ENCODE results near the gene MAGEL2. TPM values are rescaled to one million over a fixed set of nuclear protein-coding genes. Genes with fewer than 3 reads are reported as not detected.

Gene MAGEL2
- total RNA-seq, 1 donor from 2014 or later: not detected

DNA sequence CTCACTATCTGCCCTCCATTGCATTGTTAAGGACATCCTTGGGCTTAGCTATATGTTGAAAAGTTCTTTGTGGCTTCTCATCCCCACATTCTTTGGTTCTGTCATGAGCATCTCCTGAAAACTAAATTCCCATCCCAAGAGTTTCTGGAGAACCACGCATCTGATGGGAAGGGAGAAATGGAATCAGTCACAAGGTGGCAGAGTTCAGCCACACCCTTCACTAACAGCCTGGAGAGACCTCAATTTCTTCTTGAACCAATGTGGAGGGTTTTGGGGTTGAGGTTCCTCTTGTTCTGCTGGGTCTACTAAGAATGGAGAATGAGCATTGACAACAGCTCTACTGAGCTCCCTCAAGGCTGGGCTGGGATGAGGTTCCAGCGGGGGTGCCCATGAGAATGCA lies 15.6 kb upstream of the MAGEL2 start:
- TF ChIP-seq, protein P1, sequence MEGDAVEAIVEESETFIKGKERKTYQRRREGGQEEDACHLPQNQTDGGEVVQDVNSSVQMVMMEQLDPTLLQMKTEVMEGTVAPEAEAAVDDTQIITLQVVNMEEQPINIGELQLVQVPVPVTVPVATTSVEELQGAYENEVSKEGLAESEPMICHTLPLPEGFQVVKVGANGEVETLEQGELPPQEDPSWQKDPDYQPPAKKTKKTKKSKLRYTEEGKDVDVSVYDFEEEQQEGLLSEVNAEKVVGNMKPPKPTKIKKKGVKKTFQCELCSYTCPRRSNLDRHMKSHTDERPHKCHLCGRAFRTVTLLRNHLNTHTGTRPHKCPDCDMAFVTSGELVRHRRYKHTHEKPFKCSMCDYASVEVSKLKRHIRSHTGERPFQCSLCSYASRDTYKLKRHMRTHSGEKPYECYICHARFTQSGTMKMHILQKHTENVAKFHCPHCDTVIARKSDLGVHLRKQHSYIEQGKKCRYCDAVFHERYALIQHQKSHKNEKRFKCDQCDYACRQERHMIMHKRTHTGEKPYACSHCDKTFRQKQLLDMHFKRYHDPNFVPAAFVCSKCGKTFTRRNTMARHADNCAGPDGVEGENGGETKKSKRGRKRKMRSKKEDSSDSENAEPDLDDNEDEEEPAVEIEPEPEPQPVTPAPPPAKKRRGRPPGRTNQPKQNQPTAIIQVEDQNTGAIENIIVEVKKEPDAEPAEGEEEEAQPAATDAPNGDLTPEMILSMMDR (IDR thresholded peaks at IDR 0.05): no peak

DNA sequence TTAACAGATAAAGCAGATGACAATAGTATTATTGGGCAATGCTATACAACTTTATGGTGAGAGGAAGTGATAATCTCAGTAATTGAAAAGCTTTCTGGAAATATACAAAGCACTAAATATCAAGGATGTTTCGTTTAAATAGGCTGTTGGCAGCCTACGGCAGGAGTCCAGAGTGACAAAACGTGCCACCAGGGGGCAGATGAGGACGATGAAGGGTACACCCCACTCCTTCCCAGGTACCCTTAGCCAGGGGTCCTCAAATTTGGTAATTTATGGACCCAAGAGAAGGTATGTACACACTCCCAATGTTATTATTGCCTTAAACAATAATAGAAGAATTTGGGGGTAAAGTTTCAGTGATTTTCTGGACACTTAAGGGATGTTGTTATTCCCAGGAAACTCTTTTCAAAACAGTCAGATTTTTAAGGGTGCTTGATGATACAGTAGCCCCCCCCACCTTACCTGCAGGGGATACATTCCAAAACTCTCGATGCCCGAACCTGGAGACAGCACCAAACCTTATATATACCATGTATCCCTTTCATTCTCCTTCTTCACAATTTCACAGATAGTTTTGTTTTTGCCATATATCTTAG lies 1.4 kb upstream of the MAGEL2 start:
- intact Hi-C loops (cut with micrococcal nuclease): loop anchor here (1.0 kb wide), 1 partner anchor 1852 kb away; no protein-coding TSS in a partner anchor
- Mint-ChIP-seq H3K9me3 (no peaks in the 10 kb centered on the region), H3K4me1 (no peaks in the 10 kb centered on the region), H3K4me3 (no peak overlapping the region), H3K27me3 (peaks cover 7% of the 10 kb centered on the region), H3K36me3 (ENCODE audit: low read depth) (no peaks in the 10 kb centered on the region), H3K27ac (no peak overlapping the region)
- DNase-seq (no peak), ATAC-seq (ENCODE audit: low read depth) (no peak)
- ChIA-PET POLR2A (no interaction called here), CTCF (no interaction called here)
- TF ChIP-seq, protein P1 (IDR thresholded peaks at IDR 0.05): no peak

More for the DNA sequence above, 15.6 kb upstream of the MAGEL2 start:
- Mint-ChIP-seq H3K9me3 (peaks cover 3% of the 10 kb centered on the region), H3K4me3 (no peak overlapping the region), H3K36me3 (ENCODE audit: low read depth) (no peaks in the 10 kb centered on the region), H3K27ac (no peak overlapping the region), H3K27me3 (no peaks in the 10 kb centered on the region), H3K4me1 (no peaks in the 10 kb centered on the region)
- ATAC-seq (ENCODE audit: low read depth) (no peak), DNase-seq (no peak)
- POLR2A ChIA-PET: no interaction called here
- intact Hi-C loops (cut with micrococcal nuclease): no loop called here
- CTCF ChIA-PET: no interaction called here

DNA sequence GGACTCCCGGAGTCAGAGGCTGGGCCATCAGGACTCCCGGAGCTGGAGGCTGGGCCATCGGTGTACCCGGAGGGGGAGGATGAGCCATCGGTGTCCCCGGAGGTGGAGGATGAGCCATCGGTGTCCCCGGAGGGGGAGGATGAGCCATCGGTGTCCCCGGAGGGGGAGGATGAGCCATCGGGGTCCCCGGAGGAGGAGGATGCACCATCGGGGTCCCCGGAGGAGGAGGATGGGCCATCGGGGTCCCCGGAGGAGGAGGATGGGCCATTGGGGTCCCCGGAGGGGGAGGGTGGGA lies 719 bp downstream of the MAGEL2 start:
- Mint-ChIP-seq H3K27me3 (peaks cover 7% of the 10 kb centered on the region), H3K9me3 (no peaks in the 10 kb centered on the region), H3K27ac (no peak overlapping the region), H3K36me3 (ENCODE audit: low read depth) (no peaks in the 10 kb centered on the region), H3K4me3 (no peak overlapping the region), H3K4me1 (no peaks in the 10 kb centered on the region)
- ChIA-PET CTCF (no interaction called here), POLR2A (no interaction called here)
- ATAC-seq (ENCODE audit: low read depth): no peak
- DNase-seq: no peak
- TF ChIP-seq, protein P1 (IDR thresholded peaks at IDR 0.05): no peak
- intact Hi-C loops (cut with micrococcal nuclease): no loop called here

GRCh38 chr15:23646165-23647000 lies 1.3 kb downstream of the MAGEL2 start:
- TF ChIP-seq, protein P1 (IDR thresholded peaks at IDR 0.05): no peak

GRCh38 chr15:23645371-23646164 lies 2.1 kb downstream of the MAGEL2 start:
- ChIA-PET POLR2A (no interaction called here), CTCF (no interaction called here)
- DNase-seq (no peak), ATAC-seq (ENCODE audit: low read depth) (no peak)
- Mint-ChIP-seq H3K27ac (no peak overlapping the region), H3K27me3 (peaks cover 7% of the 10 kb centered on the region), H3K4me3 (no peak overlapping the region), H3K4me1 (no peaks in the 10 kb centered on the region), H3K36me3 (ENCODE audit: low read depth) (no peaks in the 10 kb centered on the region), H3K9me3 (no peaks in the 10 kb centered on the region)
- TF ChIP-seq, protein P1 (IDR thresholded peaks at IDR 0.05): no peak
- intact Hi-C loops (cut with micrococcal nuclease): no loop called here

More at GRCh38 chr15:23646165-23647000, 1.3 kb downstream of the MAGEL2 start:
- no peak for ATAC-seq (ENCODE audit: low read depth)
- ChIA-PET POLR2A (no interaction called here), CTCF (no interaction called here)
- Mint-ChIP-seq H3K27me3 (peaks cover 7% of the 10 kb centered on the region), H3K4me3 (no peak overlapping the region), H3K4me1 (no peaks in the 10 kb centered on the region), H3K27ac (no peak overlapping the region), H3K9me3 (no peaks in the 10 kb centered on the region), H3K36me3 (ENCODE audit: low read depth) (no peaks in the 10 kb centered on the region)
- no peak for DNase-seq
- intact Hi-C loops (cut with micrococcal nuclease): no loop called here

Measured in activated B cell treated with CpG ODN at 0.5 μM for 24 hours (primary cell).